Medulla oblongata (tissue), 1 donor: ENCODE measurements around the gene IPPK.
"Not testable (repeated sequence)": the region's sequence is repeated elsewhere in the genome, so short reads cannot be mapped to it uniquely, and the experiment has no call there.

Experiments
- DNase-seq: peaks from one replicate; pipeline ENCODE4 v3.0.0-alpha.2; 2015; ENCODE audit errors: extremely low spot score

IPPK gene

GRCh38 chr9:92638621-92639101 lies 31.3 kb downstream of the IPPK start:
- DNase-seq, result no peak

- DNase-seq, result no peak
These were observed 31.9 kb downstream of the IPPK start for GRCh38 chr9:92637886-92638620.

GRCh38 chr9:92637326-92637725 lies 32.6 kb downstream of the IPPK start:
- no peak for DNase-seq

- DNase-seq, result no peak
These were observed 33.3 kb downstream of the IPPK start for GRCh38 chr9:92636627-92637026.

GRCh38 chr9:92635760-92636159 lies 34.2 kb downstream of the IPPK start:
- DNase-seq, result no peak

GRCh38 chr9:92634712-92635605 lies 35.0 kb downstream of the IPPK start:
- DNase-seq, result peak; percentile 77

- no peak for DNase-seq
These were observed 36.2 kb downstream of the IPPK start for GRCh38 chr9:92633614-92634278.

- no peak for DNase-seq
These were observed 37.3 kb downstream of the IPPK start for GRCh38 chr9:92632641-92633040.

GRCh38 chr9:92631452-92632343 lies 38.2 kb downstream of the IPPK start:
- no peak for DNase-seq

GRCh38 chr9:92627651-92628050 lies 42.3 kb downstream of the IPPK start:
- DNase-seq, result no peak

- no peak for DNase-seq
These were observed 43.4 kb downstream of the IPPK start for GRCh38 chr9:92626484-92626883.

- DNase-seq, result not testable (repeated sequence)
These were observed 46.0 kb downstream of the IPPK start for GRCh38 chr9:92623936-92624335.

GRCh38 chr9:92620845-92621244 lies 49.1 kb downstream of the IPPK start:
- DNase-seq, result no peak

- no peak for DNase-seq
These were observed 50.2 kb downstream of the IPPK start for GRCh38 chr9:92619601-92620300.

- no peak for DNase-seq
These were observed 51.2 kb downstream of the IPPK start for GRCh38 chr9:92618633-92619225.

- no peak for DNase-seq
These were observed 51.9 kb downstream of the IPPK start for GRCh38 chr9:92617951-92618510.

- DNase-seq, result no peak
These were observed 52.6 kb downstream of the IPPK start for GRCh38 chr9:92617195-92617813.

- DNase-seq, result peak; percentile 26
These were observed 53.2 kb downstream of the IPPK start for GRCh38 chr9:92616655-92617111.

GRCh38 chr9:92616199-92616641 lies 53.7 kb downstream of the IPPK start:
- no peak for DNase-seq
